KMS-11 (cell line): ENCODE measurements around the gene CDK6.

Source experiments
- H2AFZ ChIP-seq: fragments of 200-600 bp; sonication (generic); 2 replicates; pipeline ENCODE4 v1.6.1; 2016; ENCODE audit warnings: antibody characterized with exemption, mixed run types, low read depth
- H3K27ac ChIP-seq: fragments of 200-600 bp; sonication (generic); 2 replicates; pipeline ENCODE4 v1.6.1; 2016; ENCODE audit warnings: mild to moderate bottlenecking, mixed run types
- H3K27me3 ChIP-seq: fragments of 200-600 bp; sonication (generic); 2 replicates; pipeline ENCODE4 v1.6.1; 2017; ENCODE audit warnings: mild to moderate bottlenecking, low read depth, mixed run types, moderate library complexity; ENCODE audit not compliant: insufficient read depth
- H3K36me3 ChIP-seq: fragments of 200-600 bp; sonication (generic); 2 replicates; pipeline ENCODE4 v1.6.1; 2017; ENCODE audit warnings: mild to moderate bottlenecking, mixed run types; ENCODE audit not compliant: insufficient read depth
- H3K4me1 ChIP-seq: fragments of 200-600 bp; sonication (generic); 2 replicates; pipeline ENCODE4 v1.6.1; 2016; ENCODE audit warnings: mild to moderate bottlenecking, low read depth, mixed run types; ENCODE audit not compliant: poor library complexity, severe bottlenecking
- H3K4me2 ChIP-seq: fragments of 200-600 bp; sonication (generic); 2 replicates; pipeline ENCODE4 v1.7.0; 2016; ENCODE audit warnings: mild to moderate bottlenecking, mixed run types
- H3K4me3 ChIP-seq: fragments of 200-600 bp; sonication (generic); IDR thresholded peaks from 2 replicates; pipeline ENCODE4 v1.6.1; 2017; ENCODE audit warnings: low read depth, low read length, mixed read lengths; ENCODE audit not compliant: insufficient read depth
- H3K79me2 ChIP-seq: fragments of 200-600 bp; sonication (generic); 2 replicates; pipeline ENCODE4 v1.6.1; 2016; ENCODE audit warnings: low read depth, mixed run types; ENCODE audit not compliant: insufficient read depth
- H3K9ac ChIP-seq: fragments of 200-600 bp; sonication (generic); 2 replicates; pipeline ENCODE4 v1.6.1; 2016; ENCODE audit warnings: mild to moderate bottlenecking, mixed run types
- H4K20me1 ChIP-seq: fragments of 200-600 bp; sonication (generic); 2 replicates; pipeline ENCODE4 v1.6.1; 2016; ENCODE audit warnings: mild to moderate bottlenecking, mixed run types; ENCODE audit not compliant: insufficient read depth
- CTCF ChIP-seq: fragments of 200-600 bp; sonication (generic); conservative IDR thresholded peaks from 2 replicates; pipeline ENCODE4 v1.6.1; 2017; ENCODE audit warnings: low read depth, mild to moderate bottlenecking, antibody characterized with exemption, low read length, moderate library complexity, mixed read lengths

CDK6 gene

GRCh38 chr7:92753614-92754013 is 82.8 kb downstream of the CDK6 start:
- Histone ChIP-seq H3K27me3 (no peaks in the 10 kb centered on the region), H3K4me1 (peaks cover 94% of the 10 kb centered on the region)
- no peak for TF ChIP-seq CTCF

GRCh38 chr7:92751902-92752901 is 84.2 kb downstream of the CDK6 start:
- Histone ChIP-seq H3K9ac (no peak overlapping the region), H3K36me3 (peaks cover 4% of the 10 kb centered on the region; the same call in 1 of the 2 replicates), H3K79me2 (peaks cover 99% of the 10 kb centered on the region), H4K20me1 (peaks cover 4% of the 10 kb centered on the region; the same call in 1 of the 2 replicates), H3K4me2 (0 out of 2 replicates have a peak overlapping the region, but pooled peaks have one; percentile 5), H3K27ac (peak overlapping the region; percentile 8; the same call in 1 of the 2 replicates), H2AFZ (no peak overlapping the region), H3K27me3 (no peaks in the 10 kb centered on the region), H3K4me3 (no peak overlapping the region), H3K4me1 (peaks cover 100% of the 10 kb centered on the region)
- TF ChIP-seq CTCF = no peak

More at GRCh38 chr7:92753614-92754013, 82.8 kb downstream of the CDK6 start:
- H3K27ac ChIP-seq = peak overlapping the region; percentile 12; the same call in 1 of the 2 replicates
- H3K4me3 ChIP-seq = no peak overlapping the region
- no peak overlapping the region for H2AFZ ChIP-seq
- H3K79me2 ChIP-seq = peaks cover 99% of the 10 kb centered on the region
- peaks cover 4% of the 10 kb centered on the region; the same call in 1 of the 2 replicates for H4K20me1 ChIP-seq
- H3K36me3 ChIP-seq = peaks cover 8% of the 10 kb centered on the region; the same call in 1 of the 2 replicates
- no peak overlapping the region; the same call in 1 of the 2 replicates for H3K4me2 ChIP-seq
- no peak overlapping the region for H3K9ac ChIP-seq

GRCh38 chr7:92750946-92751345 is 85.4 kb downstream of the CDK6 start:
- H3K4me3 ChIP-seq = no peak overlapping the region
- no peak overlapping the region for H2AFZ ChIP-seq
- no peak overlapping the region for H3K9ac ChIP-seq
- no peaks in the 10 kb centered on the region for H3K27me3 ChIP-seq
- H3K4me1 ChIP-seq = peaks cover 100% of the 10 kb centered on the region
- no peak overlapping the region for H3K27ac ChIP-seq
- H3K79me2 ChIP-seq = peaks cover 99% of the 10 kb centered on the region
- TF ChIP-seq CTCF = no peak
- H3K4me2 ChIP-seq = peak overlapping the region; percentile 2; the same call in 1 of the 2 replicates
- H3K36me3 ChIP-seq = peaks cover 4% of the 10 kb centered on the region; the same call in 1 of the 2 replicates
- H4K20me1 ChIP-seq = no peaks in the 10 kb centered on the region; the same call in 1 of the 2 replicates

- peak overlapping the region; percentile 2; the same call in 1 of the 2 replicates for H3K4me2 ChIP-seq
- no peak overlapping the region for H2AFZ ChIP-seq
- H3K79me2 ChIP-seq = peaks cover 99% of the 10 kb centered on the region
- H3K27me3 ChIP-seq = no peaks in the 10 kb centered on the region
- H3K36me3 ChIP-seq = peaks cover 2% of the 10 kb centered on the region; the same call in 1 of the 2 replicates
- no peak for TF ChIP-seq CTCF
- H3K27ac ChIP-seq = peak overlapping the region; percentile 10; the same call in 1 of the 2 replicates
- no peaks in the 10 kb centered on the region; the same call in 1 of the 2 replicates for H4K20me1 ChIP-seq
- H3K9ac ChIP-seq = no peak overlapping the region
- H3K4me1 ChIP-seq = peaks cover 100% of the 10 kb centered on the region
- no peak overlapping the region for H3K4me3 ChIP-seq
Observed at GRCh38 chr7:92750447-92750839, 85.9 kb downstream of the CDK6 start.
